ENCODE measurements around the gene CDK1. TPM values are rescaled to one million over a fixed set of nuclear protein-coding genes. Genes with fewer than 3 reads are reported as not detected.

The CDK1 gene
- total RNA-seq (2014; rRNA removed; shearing (Covaris generic); ENCODE audit: low replicate concordance): 54.4 and 129 TPM in 2 replicates

GRCh38 chr10:60778214-60778970 lies at the start of gene CDK1:
CDK1 (plus strand) TSS chr10:60778478; CDS start chr10:60780166, 1,688 bp downstream.
- H3K79me2 ChIP-seq (ENCODE audit: low read length): peaks cover 51% of the 10 kb centered on the region
- peak within 1 kb of the TSS; percentile 85 for H3K27ac ChIP-seq (ENCODE audit: low read length)

GRCh38 chr10:60729106-60729505 lies 49.2 kb upstream of the CDK1 start:
- Histone ChIP-seq H3K4me3 (ENCODE audit: low read length) (no peak overlapping the region), H3K27ac (ENCODE audit: low read length) (no peak overlapping the region)

More at GRCh38 chr10:60778214-60778970, at the start of gene CDK1:
- peaks cover 34% of the 10 kb centered on the region for H3K36me3 ChIP-seq (ENCODE audit: insufficient read depth, low read length)
- H3K27me3 ChIP-seq (ENCODE audit: low read length): no peaks in the 10 kb centered on the region
- H2AFZ ChIP-seq (ENCODE audit: low read length): peak within 1 kb of the TSS; percentile 97
- peaks cover 41% of the 10 kb centered on the region for H3K4me1 ChIP-seq (ENCODE audit: low read length)
- H4K20me1 ChIP-seq (ENCODE audit: insufficient read depth, low read depth, low read length): no peaks in the 10 kb centered on the region
- peak; percentile 99 for DNase-seq
- peak within 1 kb of the TSS; percentile 88 for H3K9ac ChIP-seq (ENCODE audit: low read length)
- no peaks in the 10 kb centered on the region for H3K9me2 ChIP-seq (replicated peaks; ENCODE audit: insufficient read depth, low read length)
- H3K4me3 ChIP-seq (ENCODE audit: low read length): peak within 1 kb of the TSS; percentile 86
- peak within 1 kb of the TSS; percentile 73 for H3K4me2 ChIP-seq (ENCODE audit: low read depth, low read length, poor library complexity, severe bottlenecking)
- no peaks in the 10 kb centered on the region for H3K9me3 ChIP-seq (ENCODE audit: low read length)

GRCh38 chr10:60731134-60731885 lies 47.0 kb upstream of the CDK1 start:
- Histone ChIP-seq H3K4me1 (ENCODE audit: low read length) (peaks cover 35% of the 10 kb centered on the region), H2AFZ (ENCODE audit: low read length) (no peak overlapping the region), H3K36me3 (ENCODE audit: insufficient read depth, low read length) (no peaks in the 10 kb centered on the region), H3K27me3 (ENCODE audit: low read length) (no peaks in the 10 kb centered on the region), H3K9ac (ENCODE audit: low read length) (no peak overlapping the region), H4K20me1 (ENCODE audit: insufficient read depth, low read depth, low read length) (no peaks in the 10 kb centered on the region), H3K9me3 (ENCODE audit: low read length) (no peaks in the 10 kb centered on the region), H3K79me2 (ENCODE audit: low read length) (no peaks in the 10 kb centered on the region), H3K4me2 (ENCODE audit: low read depth, low read length, poor library complexity, severe bottlenecking) (peak overlapping the region; percentile 17), H3K9me2 (replicated peaks; ENCODE audit: insufficient read depth, low read length) (no peaks in the 10 kb centered on the region), H3K4me3 (ENCODE audit: low read length) (no peak overlapping the region), H3K27ac (ENCODE audit: low read length) (no peak overlapping the region)
- DNase-seq: no peak

More at GRCh38 chr10:60729106-60729505, 49.2 kb upstream of the CDK1 start:
- Histone ChIP-seq H3K9me2 (replicated peaks; ENCODE audit: insufficient read depth, low read length) (no peaks in the 10 kb centered on the region), H3K27me3 (ENCODE audit: low read length) (no peaks in the 10 kb centered on the region), H4K20me1 (ENCODE audit: insufficient read depth, low read depth, low read length) (no peaks in the 10 kb centered on the region), H3K79me2 (ENCODE audit: low read length) (no peaks in the 10 kb centered on the region), H2AFZ (ENCODE audit: low read length) (no peak overlapping the region), H3K9ac (ENCODE audit: low read length) (no peak overlapping the region), H3K4me1 (ENCODE audit: low read length) (peaks cover 35% of the 10 kb centered on the region), H3K4me2 (ENCODE audit: low read depth, low read length, poor library complexity, severe bottlenecking) (peak overlapping the region; percentile 14), H3K9me3 (ENCODE audit: low read length) (no peaks in the 10 kb centered on the region), H3K36me3 (ENCODE audit: insufficient read depth, low read length) (no peaks in the 10 kb centered on the region)
- peak; percentile 73 for DNase-seq

GRCh38 chr10:60732198-60732806 lies 46.0 kb upstream of the CDK1 start:
- Histone ChIP-seq H3K27ac (ENCODE audit: low read length) (no peak overlapping the region), H3K36me3 (ENCODE audit: insufficient read depth, low read length) (no peaks in the 10 kb centered on the region), H3K4me1 (ENCODE audit: low read length) (peaks cover 35% of the 10 kb centered on the region), H3K9ac (ENCODE audit: low read length) (no peak overlapping the region), H3K9me3 (ENCODE audit: low read length) (no peaks in the 10 kb centered on the region), H4K20me1 (ENCODE audit: insufficient read depth, low read depth, low read length) (no peaks in the 10 kb centered on the region), H3K79me2 (ENCODE audit: low read length) (no peaks in the 10 kb centered on the region), H3K27me3 (ENCODE audit: low read length) (no peaks in the 10 kb centered on the region), H3K4me2 (ENCODE audit: low read depth, low read length, poor library complexity, severe bottlenecking) (peak overlapping the region; percentile 27), H2AFZ (ENCODE audit: low read length) (no peak overlapping the region), H3K9me2 (replicated peaks; ENCODE audit: insufficient read depth, low read length) (no peaks in the 10 kb centered on the region), H3K4me3 (ENCODE audit: low read length) (no peak overlapping the region; the same call in 1 of the 2 replicates)
- DNase-seq: no peak

GRCh38 chr10:60732807-60733516 lies 45.3 kb upstream of the CDK1 start:
- no peak overlapping the region for H3K27ac ChIP-seq (ENCODE audit: low read length)

GRCh38 chr10:60733517-60733822 lies 44.8 kb upstream of the CDK1 start:
- no peaks in the 10 kb centered on the region for H3K36me3 ChIP-seq (ENCODE audit: insufficient read depth, low read length)
- H3K4me2 ChIP-seq (ENCODE audit: low read depth, low read length, poor library complexity, severe bottlenecking): peak overlapping the region; percentile 27
- no peak for DNase-seq
- no peaks in the 10 kb centered on the region for H3K27me3 ChIP-seq (ENCODE audit: low read length)
- no peaks in the 10 kb centered on the region for H3K9me3 ChIP-seq (ENCODE audit: low read length)
- no peak overlapping the region for H2AFZ ChIP-seq (ENCODE audit: low read length)
- no peaks in the 10 kb centered on the region for H3K9me2 ChIP-seq (replicated peaks; ENCODE audit: insufficient read depth, low read length)
- H3K79me2 ChIP-seq (ENCODE audit: low read length): no peaks in the 10 kb centered on the region
- no peaks in the 10 kb centered on the region for H4K20me1 ChIP-seq (ENCODE audit: insufficient read depth, low read depth, low read length)
- H3K27ac ChIP-seq (ENCODE audit: low read length): no peak overlapping the region
- peaks cover 35% of the 10 kb centered on the region for H3K4me1 ChIP-seq (ENCODE audit: low read length)
- no peak overlapping the region for H3K9ac ChIP-seq (ENCODE audit: low read length)
- no peak overlapping the region for H3K4me3 ChIP-seq (ENCODE audit: low read length)

More at GRCh38 chr10:60732807-60733516, 45.3 kb upstream of the CDK1 start:
- H3K79me2 ChIP-seq (ENCODE audit: low read length): no peaks in the 10 kb centered on the region
- no peaks in the 10 kb centered on the region for H3K9me2 ChIP-seq (replicated peaks; ENCODE audit: insufficient read depth, low read length)
- H3K27me3 ChIP-seq (ENCODE audit: low read length): no peaks in the 10 kb centered on the region
- H2AFZ ChIP-seq (ENCODE audit: low read length): no peak overlapping the region
- H3K36me3 ChIP-seq (ENCODE audit: insufficient read depth, low read length): no peaks in the 10 kb centered on the region
- no peak overlapping the region for H3K9ac ChIP-seq (ENCODE audit: low read length)
- H3K9me3 ChIP-seq (ENCODE audit: low read length): no peaks in the 10 kb centered on the region
- no peaks in the 10 kb centered on the region for H4K20me1 ChIP-seq (ENCODE audit: insufficient read depth, low read depth, low read length)
- no peak for DNase-seq
- H3K4me1 ChIP-seq (ENCODE audit: low read length): peaks cover 35% of the 10 kb centered on the region
- H3K4me2 ChIP-seq (ENCODE audit: low read depth, low read length, poor library complexity, severe bottlenecking): peak overlapping the region; percentile 27
- no peak overlapping the region; the same call in 1 of the 2 replicates for H3K4me3 ChIP-seq (ENCODE audit: low read length)

GRCh38 chr10:60733826-60734225 lies 44.5 kb upstream of the CDK1 start:
- H3K9ac ChIP-seq (ENCODE audit: low read length): no peak overlapping the region
- H3K9me2 ChIP-seq (replicated peaks; ENCODE audit: insufficient read depth, low read length): no peaks in the 10 kb centered on the region
- H3K9me3 ChIP-seq (ENCODE audit: low read length): no peaks in the 10 kb centered on the region
- H3K4me1 ChIP-seq (ENCODE audit: low read length): peaks cover 32% of the 10 kb centered on the region
- H4K20me1 ChIP-seq (ENCODE audit: insufficient read depth, low read depth, low read length): no peaks in the 10 kb centered on the region
- no peak overlapping the region for H3K4me2 ChIP-seq (ENCODE audit: low read depth, low read length, poor library complexity, severe bottlenecking)
- no peaks in the 10 kb centered on the region for H3K36me3 ChIP-seq (ENCODE audit: insufficient read depth, low read length)
- H3K27ac ChIP-seq (ENCODE audit: low read length): no peak overlapping the region
- no peaks in the 10 kb centered on the region for H3K79me2 ChIP-seq (ENCODE audit: low read length)
- no peak overlapping the region for H2AFZ ChIP-seq (ENCODE audit: low read length)
- no peaks in the 10 kb centered on the region for H3K27me3 ChIP-seq (ENCODE audit: low read length)
- no peak overlapping the region for H3K4me3 ChIP-seq (ENCODE audit: low read length)
- no peak for DNase-seq
